Activated T-cell treated with anti-CD3 and anti-CD28 coated beads for 4 hours (primary cell): ENCODE results near the gene CAV1.

ENCODE experiments used
- DNase-seq: peaks from one replicate; pipeline ENCODE4 v3.0.0-alpha.2; 2020

Gene CAV1

DNA sequence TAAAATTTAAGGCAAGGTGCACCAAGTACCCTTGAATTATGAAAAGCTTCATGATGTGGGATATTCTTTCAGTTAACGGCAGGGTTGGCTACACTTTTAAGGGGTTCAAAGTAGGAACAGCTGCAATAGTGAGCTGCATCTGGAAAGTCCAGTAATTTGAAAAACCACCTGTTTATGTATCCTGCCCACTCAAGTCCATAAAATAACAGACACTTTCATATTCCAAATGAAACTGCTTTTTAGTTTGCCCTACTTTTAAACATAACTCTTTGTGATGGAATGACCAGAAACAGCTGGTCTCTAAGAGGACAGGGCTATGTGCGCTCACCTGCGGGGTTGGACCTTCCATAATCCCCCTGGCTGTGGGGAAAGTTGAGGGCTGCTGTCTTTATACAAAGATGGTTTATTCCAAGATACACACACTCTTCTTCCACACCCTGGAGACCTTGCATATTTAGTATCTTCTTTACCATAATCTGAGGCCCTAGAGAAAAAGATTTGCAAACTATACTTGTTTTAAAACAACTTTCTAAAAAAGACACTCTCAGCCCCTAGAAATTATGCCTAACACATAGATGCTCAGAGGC, 7.4 kb downstream of the CAV1 start:
- no peak for DNase-seq

DNA sequence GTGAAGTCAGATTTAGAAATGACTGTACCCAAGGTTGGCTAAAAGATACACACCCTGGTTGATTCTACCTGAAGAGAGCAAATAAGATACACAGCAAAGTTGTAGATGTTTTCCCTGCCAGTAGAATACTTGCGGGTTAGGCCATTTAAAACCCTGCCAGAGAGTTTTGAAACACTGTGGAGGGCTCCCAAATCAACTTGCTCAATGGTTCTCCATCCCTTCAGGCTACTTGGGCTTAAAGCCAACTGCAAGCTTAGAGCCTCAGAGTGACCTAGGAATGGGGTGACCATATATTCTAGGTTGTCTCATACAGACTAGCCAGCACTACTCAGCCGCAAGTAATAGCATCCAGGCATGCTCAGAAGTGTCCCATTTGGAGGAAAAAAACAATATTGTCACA, 10.0 kb downstream of the CAV1 start:
- no peak for DNase-seq

DNA sequence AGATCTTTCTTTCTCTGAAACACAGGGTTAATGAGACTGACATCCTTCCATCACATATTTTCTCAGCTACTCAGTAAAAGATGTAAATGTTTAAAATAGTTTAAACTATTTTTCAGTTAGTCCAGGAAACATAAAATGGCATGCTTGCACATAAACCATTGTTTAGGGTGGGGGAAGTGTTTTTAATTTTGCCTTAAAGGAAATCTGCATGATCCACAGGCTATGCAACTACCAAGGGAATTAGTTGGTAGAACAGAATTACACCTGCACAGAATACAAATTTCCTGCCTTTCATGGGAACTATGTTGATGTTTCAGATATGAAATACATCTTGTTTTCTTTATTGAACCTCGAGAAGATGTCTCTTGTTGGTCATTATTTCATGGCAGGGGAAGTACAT, 10.6 kb downstream of the CAV1 start:
- no peak for DNase-seq

DNA sequence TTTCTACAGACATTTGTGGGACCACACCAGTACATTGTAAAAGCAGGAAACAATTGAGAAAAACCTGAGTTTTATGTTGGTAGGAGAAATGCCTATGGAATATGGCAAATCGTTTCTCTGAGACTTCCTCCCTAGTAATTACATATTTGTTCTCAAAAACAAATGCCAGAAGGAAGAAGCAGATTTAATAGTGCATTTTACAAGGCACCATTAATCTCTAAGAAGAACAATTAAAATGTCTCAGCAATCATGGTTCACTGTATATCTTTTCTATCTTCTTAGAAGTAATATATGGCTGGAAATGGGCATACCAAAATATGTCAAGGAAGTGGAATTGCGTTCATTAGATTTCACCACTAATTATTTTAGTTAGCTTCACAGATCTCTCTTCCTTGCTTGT, 13.3 kb downstream of the CAV1 start:
- no peak for DNase-seq

DNA sequence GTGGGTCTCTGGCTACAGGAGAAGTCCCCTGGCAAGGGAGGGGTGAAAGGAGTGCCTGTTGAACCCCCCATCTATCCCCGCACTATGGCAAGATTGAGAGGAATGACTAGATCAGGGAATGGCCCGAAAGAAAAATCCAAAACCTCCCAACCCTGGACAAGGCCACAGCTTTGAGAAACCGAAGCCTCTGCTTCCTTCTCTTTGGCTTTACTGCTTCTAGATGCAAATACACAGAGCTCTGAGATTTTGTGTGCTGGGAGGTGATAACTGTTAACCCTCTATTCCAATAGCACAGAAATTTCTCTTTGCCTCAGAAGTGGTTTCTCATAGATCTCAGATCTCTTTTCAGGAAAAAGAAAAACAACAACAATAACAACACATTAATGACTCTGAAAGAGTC, 15.0 kb downstream of the CAV1 start:
- no peak for DNase-seq

DNA sequence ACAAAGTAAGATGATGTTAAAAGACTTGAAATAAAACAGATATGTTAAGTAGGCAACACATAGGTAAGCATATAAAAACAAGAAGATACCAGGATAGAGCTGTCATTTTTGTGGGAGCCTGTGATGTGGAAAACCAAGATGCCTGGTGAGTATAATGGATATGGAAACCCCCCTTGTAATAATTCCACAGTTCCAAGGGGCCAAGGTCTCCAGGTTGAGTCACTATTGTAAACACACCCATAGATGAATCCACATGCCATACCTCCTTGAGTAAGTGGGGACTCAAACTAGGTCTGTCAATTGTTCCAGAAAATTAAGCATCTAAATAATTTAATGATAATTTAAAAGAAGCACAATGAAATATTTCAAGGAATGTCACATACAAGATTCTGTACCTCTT, 15.9 kb downstream of the CAV1 start:
- DNase-seq, result no peak

DNA sequence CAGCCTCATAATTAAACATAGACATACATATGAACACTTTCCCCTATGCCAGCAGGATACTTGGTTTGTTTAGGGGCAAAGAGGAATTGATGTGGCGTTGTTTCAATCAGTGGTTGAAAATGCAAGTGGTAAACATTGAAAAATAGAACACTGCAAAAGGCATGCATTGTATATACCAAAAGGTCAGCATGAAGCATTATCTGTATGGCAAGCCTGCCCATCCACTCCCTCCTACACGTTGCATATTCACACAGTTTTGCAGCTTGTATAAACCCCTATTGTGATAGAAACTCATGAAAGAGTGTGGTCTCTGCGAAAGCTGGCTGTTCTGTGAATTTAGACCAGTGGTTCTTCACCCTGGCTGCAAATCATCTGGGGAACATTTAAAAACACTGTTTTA, 17.1 kb downstream of the CAV1 start:
- DNase-seq, result no peak

DNA sequence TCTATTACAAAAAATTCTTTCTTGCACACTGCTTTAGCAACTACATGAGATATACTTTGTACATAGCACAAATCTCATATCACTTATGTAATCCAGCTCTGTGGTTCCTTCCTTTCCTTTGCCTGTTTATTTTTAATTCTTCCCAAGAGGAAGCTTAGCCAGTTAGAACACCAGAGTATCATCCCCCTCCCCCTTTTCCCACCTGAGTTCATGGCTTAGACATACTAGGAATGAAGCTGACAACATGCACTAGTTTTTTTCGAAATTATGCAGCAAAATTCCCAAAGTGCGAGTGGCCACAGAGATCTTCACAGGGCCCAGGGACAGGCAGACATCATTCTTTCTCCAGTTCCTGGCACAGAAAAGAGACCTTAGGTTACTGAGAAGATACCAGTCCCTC, 17.8 kb downstream of the CAV1 start:
- DNase-seq, result no peak

DNA sequence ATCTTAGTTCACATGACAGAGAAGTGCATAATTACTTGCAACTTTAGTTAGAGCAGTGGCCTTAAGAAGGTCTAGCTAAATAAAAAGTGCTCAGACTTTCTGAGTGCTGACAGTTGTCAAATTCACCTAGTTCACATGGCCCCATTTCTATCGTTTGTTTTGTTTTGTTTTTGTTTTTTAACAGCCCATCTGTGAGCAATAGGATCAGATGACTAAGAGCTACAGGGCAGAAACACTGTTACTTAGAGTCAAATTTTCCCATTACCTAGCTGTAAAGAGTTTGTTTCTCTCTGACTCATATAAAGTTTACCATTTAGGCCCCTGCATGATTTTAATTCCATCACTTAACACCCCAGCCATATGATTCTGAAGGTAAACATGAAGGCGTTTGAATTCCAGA, 18.8 kb downstream of the CAV1 start:
- no peak for DNase-seq

DNA sequence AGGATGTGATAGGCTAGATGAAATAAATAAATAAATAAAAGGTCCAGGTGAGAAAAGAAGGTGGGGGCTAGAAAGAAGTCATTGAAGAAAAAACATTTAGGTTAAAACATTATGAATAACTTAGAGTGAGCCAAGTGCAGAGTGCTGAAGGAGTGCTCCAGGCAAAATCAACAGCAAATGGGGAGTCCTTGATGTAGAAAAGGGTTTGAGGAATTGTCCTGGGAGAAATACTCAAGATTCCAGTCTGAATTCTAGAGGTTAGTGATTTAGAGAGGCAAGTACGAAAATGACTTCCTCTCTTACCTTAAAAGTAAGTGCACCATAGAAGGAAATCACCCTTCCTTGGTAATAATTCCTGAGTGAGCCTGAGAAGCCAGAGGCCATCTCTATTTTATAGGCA, 19.7 kb downstream of the CAV1 start:
- no peak for DNase-seq

DNA sequence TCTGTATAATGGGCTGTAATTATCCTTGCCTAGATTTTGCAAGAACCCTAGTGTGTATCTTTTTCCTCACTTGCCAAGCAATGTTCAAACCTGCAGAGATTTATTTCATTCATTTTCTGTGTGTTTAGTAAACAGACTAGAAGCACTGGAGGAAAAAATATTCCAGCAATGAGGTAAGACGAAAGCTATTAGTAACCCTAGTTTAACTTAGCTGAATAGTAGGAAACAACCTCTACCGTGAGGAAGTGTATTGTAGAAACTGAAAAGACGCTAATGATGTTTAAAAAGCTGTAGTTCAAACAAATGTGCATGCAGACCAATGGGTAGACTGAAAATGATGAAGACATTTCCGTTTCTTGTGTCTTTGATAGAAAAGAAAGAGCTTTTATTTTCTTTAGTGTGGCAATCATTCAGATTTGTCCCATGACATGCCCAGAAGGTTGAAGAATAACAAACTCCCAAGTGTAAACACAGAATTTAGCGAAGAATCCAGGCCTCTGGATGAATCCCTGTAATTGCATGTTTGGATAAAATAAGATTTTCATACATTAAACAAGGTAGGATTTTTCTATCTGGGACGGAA, 20.7 kb downstream of the CAV1 start:
- DNase-seq, result no peak

DNA sequence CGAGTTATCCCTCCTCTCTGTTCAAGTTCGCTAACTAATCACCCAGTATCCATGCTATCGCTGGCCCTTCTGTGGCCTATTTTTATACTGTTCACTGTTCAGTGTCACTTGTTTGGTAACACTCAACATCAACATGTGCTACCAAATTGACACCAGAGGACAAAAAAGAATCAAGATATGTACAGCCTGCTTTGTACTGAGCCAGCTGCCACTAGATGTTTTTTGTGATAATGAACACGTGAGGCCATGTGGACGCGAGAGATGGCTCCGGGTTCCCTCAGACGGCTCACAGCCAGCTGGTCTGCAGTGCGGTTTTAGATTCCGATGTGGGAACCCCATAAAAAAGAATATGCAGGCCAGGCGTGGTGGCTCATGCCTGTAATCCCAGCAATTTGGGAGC, 21.2 kb downstream of the CAV1 start:
- DNase-seq, result no peak

DNA sequence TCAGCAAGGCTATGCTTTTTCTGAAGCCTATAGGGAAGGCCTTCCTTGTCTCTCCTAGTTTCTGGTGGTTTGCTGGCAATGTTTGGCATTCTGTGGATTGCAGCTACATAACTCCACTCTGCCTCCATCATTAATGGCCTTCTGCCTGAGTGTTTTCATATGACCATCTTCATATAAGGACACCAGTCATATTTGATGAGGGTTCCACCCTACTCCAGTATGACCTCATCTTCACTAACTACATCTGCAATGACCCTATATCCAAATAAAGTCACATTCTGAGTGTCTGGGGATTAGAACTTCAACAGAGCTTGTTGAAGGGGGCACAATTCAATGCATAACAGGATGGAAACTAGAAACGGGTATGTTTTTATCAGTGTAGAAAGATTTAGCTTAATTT, 22.1 kb downstream of the CAV1 start:
- no peak for DNase-seq

DNA sequence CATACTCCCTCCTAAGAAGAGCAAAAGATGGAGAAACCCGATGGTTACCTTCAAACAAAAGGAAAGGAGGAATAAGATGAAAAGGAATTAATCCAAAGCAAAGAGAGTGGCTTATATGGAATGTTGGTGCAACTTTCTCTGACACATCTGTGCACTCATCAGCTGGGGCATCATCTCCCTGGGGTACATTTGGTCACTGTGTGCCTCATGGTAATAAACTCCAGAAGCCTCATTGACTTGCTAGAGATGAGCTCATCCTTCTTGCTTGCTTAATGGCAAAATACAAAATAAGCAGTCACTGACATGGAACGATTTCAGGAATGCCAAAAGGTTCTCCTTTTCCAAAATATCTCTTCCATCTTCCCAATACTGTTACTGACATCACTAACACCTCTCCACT, 22.5 kb downstream of the CAV1 start:
- DNase-seq, result no peak

DNA sequence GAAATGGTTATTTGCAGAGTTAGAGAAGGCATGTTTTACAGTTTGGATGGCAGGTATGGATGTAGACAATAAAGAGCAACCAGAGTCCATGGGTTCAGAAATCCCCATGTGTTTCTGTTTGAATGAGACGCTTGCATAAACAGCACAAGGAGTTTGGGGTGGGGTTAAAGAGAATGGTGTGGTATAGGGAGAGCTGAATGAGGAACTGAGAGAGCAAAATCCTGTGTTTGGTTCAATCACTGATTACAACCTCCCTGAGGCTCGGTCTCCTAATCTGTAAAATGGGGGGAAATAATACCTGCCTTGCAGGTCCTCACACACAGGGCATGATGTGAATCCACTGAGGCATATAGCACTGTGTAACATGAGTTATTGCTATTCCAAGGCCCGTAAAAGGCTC, 23.7 kb downstream of the CAV1 start:
- no peak for DNase-seq

DNA sequence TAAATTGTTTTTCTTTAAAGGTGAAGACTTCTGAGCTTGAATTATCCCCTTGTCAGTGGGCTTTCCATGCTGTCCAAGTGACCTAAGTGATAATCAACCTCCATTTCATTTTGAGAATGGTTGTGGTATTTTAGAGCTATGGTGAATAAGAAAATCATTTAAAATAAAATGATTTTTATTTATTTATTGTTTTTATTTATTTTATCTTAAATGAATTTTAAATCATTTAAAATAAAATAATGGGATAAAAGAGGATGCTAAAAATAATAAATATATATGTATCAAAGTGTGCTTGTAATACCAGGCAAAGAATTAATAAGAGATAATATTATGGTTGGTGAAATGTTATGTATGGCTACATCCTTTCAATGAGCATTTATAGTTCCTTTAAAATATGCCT, 24.5 kb downstream of the CAV1 start:
- no peak for DNase-seq

DNA sequence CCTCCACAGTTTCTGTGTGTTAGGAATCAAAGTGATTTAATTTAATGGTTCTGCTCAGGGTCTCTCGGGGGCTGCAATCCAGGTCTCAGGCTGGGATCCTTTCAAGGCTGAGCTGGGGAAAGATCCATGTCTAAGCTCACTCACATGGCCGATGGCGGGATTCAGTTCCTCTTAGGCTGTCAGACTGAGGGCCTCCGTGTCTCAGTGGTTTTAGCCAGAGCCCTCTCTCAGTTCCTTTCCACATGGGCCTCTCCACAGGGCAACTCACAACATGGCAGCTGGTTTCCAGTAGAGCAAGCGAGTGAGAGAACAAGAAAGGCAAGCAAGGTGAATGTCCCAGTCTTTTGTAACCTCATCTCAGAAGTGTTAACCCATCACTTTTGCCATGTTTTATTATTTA, 26.9 kb downstream of the CAV1 start:
- DNase-seq, result no peak

DNA sequence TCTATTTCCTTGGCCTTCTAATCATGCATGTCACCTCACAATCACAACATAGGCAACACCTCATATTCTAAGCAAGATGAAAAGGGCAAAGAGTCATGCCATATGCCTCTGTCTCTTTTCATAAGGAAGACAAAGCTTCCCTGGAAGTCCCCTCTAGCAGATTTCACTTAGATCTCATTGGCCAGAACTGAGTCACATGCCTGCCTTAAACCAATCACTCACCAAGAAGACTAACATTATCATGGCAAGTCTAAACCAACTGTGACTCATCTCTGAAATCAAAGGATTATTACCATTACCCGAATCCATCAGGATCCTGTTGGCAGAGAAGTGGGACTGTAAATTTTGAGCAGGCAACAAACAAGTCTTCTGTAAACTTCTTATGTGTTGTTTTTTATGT, 27.8 kb downstream of the CAV1 start:
- DNase-seq, result no peak

DNA sequence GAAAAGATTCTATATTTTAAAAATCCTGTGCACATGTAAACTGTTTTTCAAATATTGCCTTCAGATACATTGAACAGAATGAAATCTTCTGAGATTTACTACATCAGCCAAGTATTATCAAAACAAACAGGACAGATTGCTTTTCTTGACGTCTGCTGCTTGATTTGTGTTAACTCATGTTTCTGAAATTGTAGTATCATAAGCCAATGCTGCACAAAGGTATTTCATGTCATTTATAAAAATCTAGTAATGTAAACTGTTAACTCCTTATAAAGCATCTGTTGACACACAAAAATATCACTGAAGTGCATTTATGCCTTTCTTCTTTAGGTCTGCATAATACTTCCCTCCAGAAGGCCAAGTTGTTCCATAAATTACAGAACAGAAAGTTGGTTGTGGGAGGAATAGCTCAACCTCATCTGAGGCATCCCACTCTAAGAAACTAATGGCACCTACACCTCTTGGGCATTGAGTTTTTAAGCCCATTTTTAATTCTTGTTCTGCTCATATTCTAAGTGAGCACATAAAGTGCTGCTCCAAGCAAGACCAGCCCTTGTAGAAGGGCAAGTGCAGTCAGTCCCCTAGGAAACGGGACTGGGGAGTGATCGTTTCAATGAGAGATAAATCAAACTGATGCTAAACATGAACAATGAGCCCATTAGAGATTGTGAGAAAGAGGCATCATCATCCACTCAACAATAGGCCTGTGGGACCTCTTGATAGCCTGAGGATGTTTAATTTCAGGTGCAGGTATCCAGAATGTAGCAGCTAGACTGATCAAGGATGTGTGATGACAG, 28.5 kb downstream of the CAV1 start:
- DNase-seq, result no peak

DNA sequence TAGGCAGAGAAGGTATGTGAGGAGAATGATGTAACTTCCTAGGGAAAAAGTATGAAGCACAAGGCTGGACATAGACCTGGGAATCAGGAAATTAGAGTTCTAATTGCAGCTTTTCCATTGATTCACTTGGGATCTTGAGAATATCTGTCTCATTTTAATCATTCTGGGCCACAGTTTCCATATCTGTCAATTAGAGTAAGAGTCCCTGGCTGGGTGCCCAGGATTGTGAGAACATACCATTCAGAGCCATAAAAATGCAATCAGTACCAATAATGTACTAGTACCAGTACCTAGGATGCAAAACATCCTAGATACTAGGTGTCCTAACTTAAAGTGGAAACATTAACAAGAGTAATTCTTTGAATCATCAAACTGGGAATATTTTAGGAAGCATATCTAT, 29.6 kb downstream of the CAV1 start:
- no peak for DNase-seq

DNA sequence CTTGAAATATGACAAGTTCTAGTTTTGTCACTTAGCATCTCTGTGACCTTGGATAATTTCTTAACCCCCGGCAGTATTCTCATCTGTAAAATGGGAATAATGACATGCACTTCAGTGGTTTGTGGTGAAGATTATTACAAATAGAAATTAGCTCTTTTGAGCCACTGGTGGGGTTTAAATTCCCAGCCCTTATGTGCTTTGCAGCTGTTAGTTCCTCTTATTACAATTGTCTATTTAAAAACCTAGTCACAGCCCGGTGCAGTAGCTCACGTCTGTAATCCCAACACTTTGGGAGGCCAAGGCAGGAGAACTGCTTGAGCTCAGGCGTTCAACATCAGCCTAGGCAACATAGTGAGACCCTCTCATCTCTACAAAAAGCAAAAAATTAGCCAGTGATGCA, 30.1 kb downstream of the CAV1 start:
- DNase-seq, result no peak

DNA sequence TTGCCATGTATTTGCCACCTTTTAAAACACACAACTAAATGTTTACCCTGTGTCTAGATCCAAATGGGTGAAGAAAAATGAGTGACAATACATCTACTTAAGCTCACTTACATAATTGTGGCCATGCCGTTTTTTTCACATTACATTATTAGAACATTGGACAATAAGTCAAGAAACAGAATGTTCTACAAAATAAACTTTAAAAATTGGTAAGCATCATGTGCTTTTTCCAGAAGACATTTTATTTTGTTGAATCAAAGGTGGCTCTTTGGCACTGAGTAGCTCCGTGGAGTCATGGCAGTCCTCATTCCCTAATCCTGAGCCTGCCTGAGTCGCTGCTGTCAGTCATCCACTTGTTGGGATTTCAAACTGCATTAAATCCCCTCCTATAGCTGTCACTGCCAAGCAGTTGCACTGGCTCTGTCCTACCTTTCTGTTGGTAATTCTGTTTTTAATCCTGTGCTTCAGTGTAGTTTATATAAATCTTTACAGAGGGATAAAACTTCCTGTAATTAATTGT, 32.3 kb downstream of the CAV1 start:
- no peak for DNase-seq

DNA sequence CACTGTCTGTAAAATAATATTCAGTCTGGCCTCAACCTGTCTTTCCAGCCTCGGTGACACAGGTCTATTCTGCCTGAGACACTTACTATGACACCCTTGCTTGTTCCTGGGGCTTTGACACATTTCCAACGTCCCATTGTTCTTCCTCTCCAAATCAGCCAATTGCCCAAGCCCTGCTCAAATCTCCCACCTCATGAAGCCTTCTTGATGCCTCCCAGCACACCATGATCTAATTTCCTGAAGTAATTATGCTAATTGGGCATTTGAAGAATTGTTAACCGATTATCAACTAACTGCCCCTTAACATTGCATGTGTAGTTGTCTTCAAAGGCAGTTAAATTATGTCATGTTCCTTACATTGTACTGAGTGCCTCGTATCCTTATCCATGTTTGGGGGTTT, 33.1 kb downstream of the CAV1 start:
- DNase-seq, result no peak
